Mesothelial cell of epicardium (in vitro differentiated cells): Measurements from ENCODE around the gene FOXN3. TPM values are rescaled to one million over a fixed set of nuclear protein-coding genes. Genes with fewer than 3 reads are reported as not detected.

Experiments used
- DNase-seq, 2 experiments: peaks; one replicate each; pipeline ENCODE4 v3.0.0; 2021; ENCODE audit warnings: low spot score in 2 of 2; ENCODE audit not compliant: unreplicated experiment in 2 of 2
- H3K27ac Mint-ChIP-seq: 2 replicates; pipeline ENCODE4 v1.8.0; 2021; ENCODE audit warnings: mixed read lengths
- H3K27me3 Mint-ChIP-seq: 2 replicates; pipeline ENCODE4 v1.8.0; 2021; ENCODE audit warnings: low read depth, mixed read lengths
- H3K36me3 Mint-ChIP-seq: 2 replicates; pipeline ENCODE4 v1.8.0; 2021; ENCODE audit warnings: mixed read lengths
- H3K4me1 Mint-ChIP-seq: 2 replicates; pipeline ENCODE4 v1.8.0; 2021; ENCODE audit warnings: mixed read lengths
- H3K4me3 Mint-ChIP-seq: 2 replicates; pipeline ENCODE4 v1.8.0; 2021; ENCODE audit warnings: mild to moderate bottlenecking, moderate library complexity, mixed read lengths
- H3K9me3 Mint-ChIP-seq: 2 replicates; pipeline ENCODE4 v1.8.0; 2021; ENCODE audit warnings: mixed read lengths
- CTCF ChIP-seq: fragments of 200-600 bp; sonication (generic); IDR thresholded peaks from one replicate; pipeline ENCODE4 v1.5.0; 2021; ENCODE audit warnings: antibody characterized with exemption; ENCODE audit not compliant: unreplicated experiment
- total RNA-seq: library from RNA; stranded (reverse); gene quantifications from 3 replicates; pipeline ENCODE4 v1.2.1, GENCODE V29; 2021

The FOXN3 gene
- total RNA-seq, 1 donor from 2014 or later: 124 TPM

GRCh38 chr14:89387922-89388685 lies 28.9 kb downstream of the FOXN3 start:
- Mint-ChIP-seq H3K36me3 (no peaks in the 10 kb centered on the region), H3K27me3 (no peaks in the 10 kb centered on the region), H3K4me1 (peaks cover 7% of the 10 kb centered on the region), H3K9me3 (no peaks in the 10 kb centered on the region), H3K4me3 (no peak overlapping the region), H3K27ac (no peak overlapping the region)
- no peak for TF ChIP-seq CTCF
- DNase-seq: no peak

GRCh38 chr14:89386212-89386886 lies 30.7 kb downstream of the FOXN3 start:
- TF ChIP-seq CTCF: no peak
- H3K36me3 Mint-ChIP-seq: peaks cover 10% of the 10 kb centered on the region
- no peaks in the 10 kb centered on the region for H3K9me3 Mint-ChIP-seq
- H3K27me3 Mint-ChIP-seq: no peaks in the 10 kb centered on the region
- peak overlapping the region; percentile 25 for H3K27ac Mint-ChIP-seq
- H3K4me3 Mint-ChIP-seq: no peak overlapping the region
- peaks cover 7% of the 10 kb centered on the region for H3K4me1 Mint-ChIP-seq
- DNase-seq: no peak

- H3K4me1 Mint-ChIP-seq: peaks cover 7% of the 10 kb centered on the region
Measured at GRCh38 chr14:89384636-89385035, 32.4 kb downstream of the FOXN3 start.

GRCh38 chr14:89384023-89384422 lies 33.0 kb downstream of the FOXN3 start:
- no peak overlapping the region for H3K27ac Mint-ChIP-seq
- H3K9me3 Mint-ChIP-seq: peaks cover 6% of the 10 kb centered on the region
- peaks cover 20% of the 10 kb centered on the region for H3K36me3 Mint-ChIP-seq
- no peak for TF ChIP-seq CTCF
- H3K4me1 Mint-ChIP-seq: peaks cover 7% of the 10 kb centered on the region
- no peak overlapping the region for H3K4me3 Mint-ChIP-seq
- no peak for DNase-seq
- no peaks in the 10 kb centered on the region for H3K27me3 Mint-ChIP-seq

More at GRCh38 chr14:89384636-89385035, 32.4 kb downstream of the FOXN3 start:
- DNase-seq: no peak
- Mint-ChIP-seq H3K36me3 (peaks cover 19% of the 10 kb centered on the region), H3K27me3 (no peaks in the 10 kb centered on the region), H3K9me3 (peaks cover 6% of the 10 kb centered on the region), H3K27ac (no peak overlapping the region), H3K4me3 (no peak overlapping the region)
- TF ChIP-seq CTCF: no peak

- Mint-ChIP-seq H3K27me3 (no peaks in the 10 kb centered on the region), H3K36me3 (peaks cover 26% of the 10 kb centered on the region), H3K9me3 (peaks cover 6% of the 10 kb centered on the region), H3K4me1 (peaks cover 7% of the 10 kb centered on the region), H3K4me3 (no peak overlapping the region), H3K27ac (no peak overlapping the region)
- no peak for DNase-seq
- TF ChIP-seq CTCF: no peak
Measured at GRCh38 chr14:89382901-89383845, 33.9 kb downstream of the FOXN3 start.
